NCI-H146 treated with DMSO at 0.1 percent for 48 hours (cell line): ENCODE data around the gene ABHD5.
"Not testable (repeated sequence)": the region's sequence is repeated elsewhere in the genome, so short reads cannot be mapped to it uniquely, and the experiment has no call there.

Experiments used
- DNase-seq: peaks from one replicate; lab custom pipeline; 2025; ENCODE audit not compliant: unreplicated experiment; lab: John Stamatoyannopoulos, UW

Gene ABHD5

DNA sequence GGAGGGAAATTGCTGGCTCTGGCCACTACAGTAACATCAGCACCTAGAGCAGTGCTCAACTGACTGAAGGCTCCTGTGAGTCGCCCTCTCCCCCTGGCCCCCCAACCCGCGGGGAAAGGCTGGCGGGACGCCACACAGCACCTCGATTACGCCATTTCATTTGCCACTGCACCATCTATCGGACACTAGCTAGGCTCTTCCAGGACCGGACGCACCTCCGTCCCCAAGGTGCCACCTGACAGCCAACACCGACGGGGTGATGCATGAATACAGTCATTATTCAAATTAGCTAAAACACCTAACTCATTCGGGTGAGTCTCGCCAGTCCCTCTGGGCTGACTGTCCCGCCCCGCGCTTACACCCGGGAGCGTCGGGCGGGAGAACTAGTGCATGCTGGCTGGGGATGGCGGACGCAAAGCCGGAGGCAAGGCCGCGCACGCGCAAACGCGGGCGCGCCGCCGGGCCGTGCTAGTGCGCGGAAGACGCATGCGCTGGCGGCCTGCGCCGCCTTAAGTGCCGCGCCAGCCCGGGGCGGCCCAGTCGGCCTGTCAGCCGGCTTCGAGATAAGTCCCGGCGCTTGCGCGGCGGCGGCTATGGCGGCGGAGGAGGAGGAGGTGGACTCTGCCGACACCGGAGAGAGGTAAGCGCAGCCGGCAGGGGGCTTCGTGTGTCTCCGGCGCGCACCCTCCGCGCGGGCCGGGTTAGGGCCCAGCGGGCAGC, at the start of gene ABHD5:
ABHD5 (plus strand) TSS at position 539 of the 720 bp plus-strand sequence; CDS start at position 594, 55 bp downstream.
- peak; percentile 60 for DNase-seq

DNA sequence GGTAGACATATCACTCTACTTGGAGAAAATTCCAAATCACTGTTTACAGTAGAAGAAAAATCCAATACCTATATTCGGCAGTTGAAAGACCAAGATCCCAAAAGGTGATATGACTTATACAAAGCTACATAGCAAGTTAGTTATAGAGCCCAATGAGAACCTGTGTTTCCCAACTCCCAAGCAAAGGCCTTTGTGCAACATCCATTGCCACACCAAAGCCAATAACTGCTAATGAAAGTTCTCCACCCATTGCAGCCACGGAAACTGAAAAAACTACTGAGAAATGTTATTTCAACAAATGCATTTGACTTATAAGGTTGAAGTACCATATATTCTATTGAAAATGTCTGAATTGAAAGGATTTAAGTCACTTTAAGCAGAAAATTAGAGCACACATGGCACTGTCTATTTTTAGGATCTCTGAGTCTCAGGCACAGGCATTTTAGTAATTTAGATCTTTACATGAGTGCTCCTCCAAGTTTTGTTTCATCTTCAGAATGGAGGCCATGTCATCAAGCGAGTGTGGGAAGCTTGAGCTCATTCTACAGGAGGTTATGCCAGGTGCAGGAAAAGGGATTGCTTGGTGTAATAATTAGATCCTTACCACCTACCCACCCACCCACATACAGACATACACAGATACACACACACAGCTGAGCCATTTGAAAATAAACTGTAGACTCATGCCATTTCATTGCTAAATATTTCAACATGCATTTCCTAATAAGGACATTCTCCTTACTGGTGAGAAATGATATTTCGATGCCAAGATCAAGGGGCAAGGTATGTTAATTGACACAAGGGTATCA, 49.2 kb upstream of the ABHD5 start:
- no peak for DNase-seq

GRCh38 chr3:43644443-43644842, 46.3 kb upstream of the ABHD5 start:
- DNase-seq = no peak

DNA sequence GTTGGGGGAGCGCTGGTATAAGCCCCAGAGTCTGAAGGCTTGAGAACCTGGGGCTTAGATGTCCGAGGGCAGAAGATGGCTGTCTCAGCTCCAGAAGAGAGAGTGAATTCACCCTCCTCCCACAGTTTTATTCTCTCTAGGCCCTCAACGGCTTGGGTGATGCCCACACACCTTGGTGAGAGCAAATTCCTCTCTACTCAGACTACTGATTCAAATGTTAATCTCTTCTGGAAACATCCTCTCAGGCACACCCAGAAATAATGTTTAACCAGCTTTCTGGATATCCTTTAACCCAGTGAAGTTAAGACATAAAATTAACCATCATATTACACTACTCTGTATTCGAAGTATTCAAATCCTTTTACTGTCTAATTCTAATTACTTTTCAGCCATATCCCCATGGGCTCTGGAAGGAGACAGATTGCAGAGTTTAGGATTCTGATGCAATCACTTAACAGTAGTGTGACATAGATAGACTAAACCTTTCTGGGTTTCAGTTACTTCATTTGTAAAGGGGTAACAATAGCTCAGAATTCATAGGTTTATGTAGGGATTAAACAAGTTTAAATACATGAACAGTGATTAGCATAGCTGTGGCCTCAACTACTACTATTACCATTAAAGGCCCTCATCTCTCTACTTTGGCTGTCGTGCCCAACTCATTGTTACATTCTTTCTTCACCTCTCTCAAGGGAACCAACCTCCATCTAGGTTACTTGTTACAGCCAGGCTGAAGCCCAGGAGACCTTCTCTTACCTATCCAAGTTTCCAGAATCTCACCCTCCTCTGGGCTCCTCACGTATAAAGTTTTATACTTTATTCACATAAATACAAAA, 43.2 kb upstream of the ABHD5 start:
- DNase-seq = no peak

- DNase-seq = no peak
Measured at GRCh38 chr3:43648957-43649356, 41.8 kb upstream of the ABHD5 start.

GRCh38 chr3:43649365-43649968, 41.3 kb upstream of the ABHD5 start:
- no peak for DNase-seq

DNA sequence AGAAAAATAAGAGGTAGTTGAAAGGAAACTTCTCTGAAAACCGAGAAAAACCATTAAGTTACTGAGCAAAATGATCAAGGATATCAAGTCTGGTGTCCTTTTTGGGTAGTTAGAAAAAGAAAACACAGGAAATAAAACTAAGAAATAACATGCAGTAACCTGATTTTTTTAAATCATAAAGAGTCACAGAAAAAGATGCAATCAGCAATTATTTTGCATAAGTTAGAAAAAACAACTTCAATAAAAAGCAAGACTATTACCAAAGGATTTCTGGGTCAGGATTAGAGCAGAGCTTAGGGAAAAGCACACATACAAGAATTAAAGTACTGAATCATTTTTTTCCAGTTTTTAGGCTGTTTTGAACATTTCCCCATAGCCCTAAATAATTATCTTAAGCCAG, 40.4 kb upstream of the ABHD5 start:
- DNase-seq = no peak

GRCh38 chr3:43656390-43656789, 34.3 kb upstream of the ABHD5 start:
- not testable (repeated sequence) for DNase-seq

GRCh38 chr3:43659250-43659880, 31.4 kb upstream of the ABHD5 start:
- no peak for DNase-seq

GRCh38 chr3:43661376-43661775, 29.4 kb upstream of the ABHD5 start:
- not testable (repeated sequence) for DNase-seq

DNA sequence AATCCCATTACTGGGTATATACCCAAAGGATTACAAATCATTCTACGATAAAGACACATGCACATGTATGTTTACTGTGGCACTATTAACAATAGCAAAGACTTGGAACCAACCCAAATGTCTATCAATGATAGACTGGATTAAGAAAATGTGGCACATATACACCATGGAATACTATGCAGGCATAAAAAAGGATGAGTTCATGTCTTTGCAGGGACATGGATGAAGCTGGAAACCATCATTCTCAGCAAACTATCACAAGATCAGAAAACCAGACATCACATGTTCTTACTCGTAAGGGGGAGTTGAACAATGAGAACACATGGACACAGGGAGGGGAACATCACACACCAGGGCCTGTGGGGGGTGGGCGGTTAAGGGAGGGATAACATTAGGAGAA, 25.7 kb upstream of the ABHD5 start:
- DNase-seq = not testable (repeated sequence)

- DNase-seq = no peak
Measured at GRCh38 chr3:43670635-43671522, 19.9 kb upstream of the ABHD5 start.

DNA sequence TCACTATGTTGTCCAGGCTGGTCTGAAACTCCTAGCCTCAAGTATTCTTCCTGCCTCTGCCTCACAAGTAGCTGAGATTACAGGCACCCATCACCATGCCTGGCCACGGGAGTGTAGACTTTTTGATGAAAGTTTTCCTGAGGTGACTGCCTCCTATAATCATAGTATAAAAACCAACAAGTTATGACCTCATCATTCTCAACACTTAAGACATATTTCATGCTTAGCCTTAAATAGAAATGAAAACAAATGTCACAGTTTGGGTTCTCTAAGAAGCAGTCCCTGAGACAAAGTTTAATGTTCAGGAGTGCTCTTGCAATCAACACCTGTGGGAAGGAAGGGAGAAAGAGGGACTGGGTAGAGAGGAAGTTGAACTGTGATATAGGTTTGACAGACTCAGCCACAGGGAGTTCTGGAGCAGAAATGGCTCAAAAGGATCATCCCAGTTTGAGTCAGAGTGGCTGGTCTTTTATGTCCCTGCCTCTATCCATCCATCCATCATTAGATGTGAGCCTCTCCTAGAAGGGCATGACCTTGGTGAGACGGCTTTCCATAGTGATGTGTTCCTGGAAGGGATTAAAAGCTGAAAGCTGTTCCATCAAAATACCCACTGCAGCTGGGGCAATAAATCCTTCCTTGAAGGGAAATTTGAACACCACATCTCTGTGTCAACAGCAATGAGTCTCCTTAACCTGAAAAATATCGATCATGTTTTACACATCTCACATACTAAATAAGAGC, 16.2 kb upstream of the ABHD5 start:
- DNase-seq = no peak

GRCh38 chr3:43675593-43675992, 15.1 kb upstream of the ABHD5 start:
- DNase-seq = no peak

DNA sequence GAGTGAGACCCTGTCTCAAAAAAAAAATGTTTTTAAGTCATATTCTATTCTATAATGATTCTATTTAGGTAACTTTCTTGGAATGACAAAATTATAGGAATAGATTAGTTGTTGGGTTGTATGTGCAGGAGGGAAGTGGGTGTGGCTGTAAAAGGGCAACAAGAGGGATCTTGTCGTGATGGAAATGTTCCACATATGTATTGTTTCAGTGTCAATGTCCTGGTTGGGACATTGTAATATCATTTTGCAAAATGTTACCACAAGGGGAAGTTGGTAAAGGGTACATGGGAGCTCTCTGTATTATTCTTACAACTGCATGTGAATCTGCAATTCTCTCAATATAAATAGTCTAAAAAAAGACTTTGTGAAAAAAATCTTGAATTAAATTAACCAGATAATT, 14.3 kb upstream of the ABHD5 start:
- no peak for DNase-seq

GRCh38 chr3:43678375-43678774, 12.4 kb upstream of the ABHD5 start:
- DNase-seq = not testable (repeated sequence)

DNA sequence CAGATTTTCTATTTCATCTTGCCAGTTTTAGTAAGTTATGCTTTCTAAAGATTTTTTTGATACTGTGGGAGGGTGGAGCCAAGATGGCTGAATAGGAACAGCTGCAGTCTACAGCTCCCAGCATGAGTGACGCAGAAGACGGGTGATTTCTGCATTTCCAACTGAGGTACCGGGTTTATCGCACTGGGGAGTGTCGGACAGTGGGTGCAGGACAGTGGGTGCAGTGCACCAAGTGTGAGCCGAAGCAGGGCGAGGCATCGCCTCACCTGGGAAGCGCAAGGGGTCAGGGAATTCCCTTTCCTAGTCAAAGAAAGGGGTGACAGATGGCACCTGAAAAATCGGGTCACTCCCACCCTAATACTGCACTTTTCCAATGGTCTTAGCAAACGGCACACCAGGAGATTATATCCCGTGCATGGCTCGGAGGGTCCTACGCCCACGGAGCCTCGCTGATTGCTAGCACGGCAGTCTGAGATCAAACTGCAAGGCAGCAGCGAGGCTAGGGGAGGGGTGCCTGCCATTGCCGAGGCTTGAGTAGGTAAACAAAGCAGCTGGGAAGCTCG, 11.8 kb upstream of the ABHD5 start:
- DNase-seq = not testable (repeated sequence)

DNA sequence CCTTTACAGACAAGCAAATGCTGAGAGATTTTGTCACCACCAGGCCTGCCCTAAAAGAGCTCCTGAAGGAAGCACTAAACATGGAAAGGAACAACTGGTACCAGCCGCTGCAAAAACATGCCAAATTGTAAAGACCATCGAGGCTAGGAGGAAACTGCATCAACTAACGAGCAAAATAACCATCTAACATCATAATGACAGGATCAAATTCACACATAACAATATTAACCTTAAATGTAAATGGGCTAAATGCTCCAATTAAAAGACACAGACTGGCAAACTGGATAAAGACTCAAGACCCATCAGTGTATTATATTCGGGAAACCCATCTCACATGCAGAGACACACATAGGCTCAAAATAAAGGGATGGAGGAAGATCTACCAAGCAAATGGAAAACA, 9.9 kb upstream of the ABHD5 start:
- DNase-seq = not testable (repeated sequence)

DNA sequence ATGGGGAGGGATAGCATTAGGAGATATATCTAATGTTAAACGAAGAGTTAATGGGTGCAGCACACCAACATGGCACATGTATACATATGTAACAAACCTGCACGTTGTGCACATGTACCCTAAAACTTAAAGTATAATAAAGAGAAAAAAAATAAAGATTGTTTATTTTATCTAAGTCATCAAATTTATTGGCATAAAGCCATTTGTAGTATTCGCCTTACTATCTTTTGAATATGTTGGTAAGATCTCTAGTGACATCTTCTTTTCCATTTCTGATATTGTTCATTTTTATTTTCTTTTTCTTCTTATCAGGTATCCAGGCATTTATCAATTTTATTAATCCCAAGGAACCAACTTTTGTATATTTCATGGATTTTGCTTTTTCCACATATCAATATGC, 5.8 kb upstream of the ABHD5 start:
- no peak for DNase-seq
